ENCODE measurements around the gene PFN1. TPM values are rescaled to one million over a fixed set of nuclear protein-coding genes. Genes with fewer than 3 reads are reported as not detected.
"Not testable (repeated sequence)": the region's sequence is repeated elsewhere in the genome, so short reads cannot be mapped to it uniquely, and the experiment has no call there.

PFN1 gene
- total RNA-seq, 1 experiment from 2014 or later = 563 TPM

GRCh38 chr17:4934173-4934979 lies 14.0 kb downstream of the PFN1 start:
- peak; percentile 64 for DNase-seq (ENCODE audit: low spot score)
- in situ Hi-C loops (cut with HindIII; ENCODE audit: low sequenced_read_pairs) = no loop called here

- DNase-seq (ENCODE audit: low spot score) = no peak
- in situ Hi-C loops (cut with HindIII; ENCODE audit: low sequenced_read_pairs) = no loop called here
These were observed 14.7 kb downstream of the PFN1 start for GRCh38 chr17:4933646-4934045.

- DNase-seq (ENCODE audit: low spot score) = no peak
- in situ Hi-C loops (cut with HindIII; ENCODE audit: low sequenced_read_pairs) = no loop called here
These were observed 15.6 kb downstream of the PFN1 start for GRCh38 chr17:4932756-4933155.

GRCh38 chr17:4931963-4932362 lies 16.4 kb downstream of the PFN1 start, which contains the start of gene GP1BA:
GP1BA (plus strand) TSS chr17:4932277; CDS start chr17:4932605, 328 bp downstream.
- in situ Hi-C loops (cut with HindIII; ENCODE audit: low sequenced_read_pairs) = no loop called here
- DNase-seq (ENCODE audit: low spot score) = no peak

GRCh38 chr17:4928881-4929280 lies 19.4 kb downstream of the PFN1 start:
- in situ Hi-C loops (cut with HindIII; ENCODE audit: low sequenced_read_pairs) = no loop called here
- DNase-seq (ENCODE audit: low spot score) = no peak

- in situ Hi-C loops (cut with HindIII; ENCODE audit: low sequenced_read_pairs); DNase-seq (ENCODE audit: low spot score): not testable (repeated sequence)
These were observed 21.6 kb downstream of the PFN1 start for GRCh38 chr17:4926577-4927335.

- in situ Hi-C loops (cut with HindIII; ENCODE audit: low sequenced_read_pairs) = no loop called here
- no peak for DNase-seq (ENCODE audit: low spot score)
These were observed 27.0 kb downstream of the PFN1 start for GRCh38 chr17:4921320-4921719.

- in situ Hi-C loops (cut with HindIII; ENCODE audit: low sequenced_read_pairs) = no loop called here
- DNase-seq (ENCODE audit: low spot score) = no peak
These were observed 27.8 kb downstream of the PFN1 start for GRCh38 chr17:4920351-4921048.

- DNase-seq (ENCODE audit: low spot score) = no peak
- in situ Hi-C loops (cut with HindIII; ENCODE audit: low sequenced_read_pairs) = no loop called here
These were observed 28.8 kb downstream of the PFN1 start for GRCh38 chr17:4919511-4920047.

- in situ Hi-C loops (cut with HindIII; ENCODE audit: low sequenced_read_pairs); DNase-seq (ENCODE audit: low spot score): not testable (repeated sequence)
These were observed 33.8 kb downstream of the PFN1 start for GRCh38 chr17:4914551-4914950.

- in situ Hi-C loops (cut with HindIII; ENCODE audit: low sequenced_read_pairs) = no loop called here
These were observed 34.3 kb downstream of the PFN1 start for GRCh38 chr17:4913994-4914393.

GRCh38 chr17:4908711-4909496 lies 39.4 kb downstream of the PFN1 start:
- peak; percentile 80 for DNase-seq (ENCODE audit: low spot score)
- in situ Hi-C loops (cut with HindIII; ENCODE audit: low sequenced_read_pairs) = no loop called here

More at GRCh38 chr17:4913994-4914393, 34.3 kb downstream of the PFN1 start:
- DNase-seq (ENCODE audit: low spot score) = no peak

GRCh38 chr17:4908301-4908700 lies 40.0 kb downstream of the PFN1 start:
- no peak for DNase-seq (ENCODE audit: low spot score)
- in situ Hi-C loops (cut with HindIII; ENCODE audit: low sequenced_read_pairs) = no loop called here

- in situ Hi-C loops (cut with HindIII; ENCODE audit: low sequenced_read_pairs); DNase-seq (ENCODE audit: low spot score): not testable (repeated sequence)
These were observed 41.7 kb downstream of the PFN1 start for GRCh38 chr17:4906642-4907041.

GRCh38 chr17:4903051-4903818 lies 45.1 kb downstream of the PFN1 start, which contains the start of gene CHRNE:
CHRNE (minus strand) TSS chr17:4903098; CDS start chr17:4903063, 35 bp downstream.
- in situ Hi-C loops (cut with HindIII; ENCODE audit: low sequenced_read_pairs) = no loop called here
- DNase-seq (ENCODE audit: low spot score) = peak; percentile 90

- in situ Hi-C loops (cut with HindIII; ENCODE audit: low sequenced_read_pairs) = no loop called here
These were observed 45.8 kb downstream of the PFN1 start for GRCh38 chr17:4902540-4902939.

GRCh38 chr17:4901648-4902344 lies 46.5 kb downstream of the PFN1 start:
- peak; percentile 19 for DNase-seq (ENCODE audit: low spot score)
- in situ Hi-C loops (cut with HindIII; ENCODE audit: low sequenced_read_pairs) = no loop called here

More at GRCh38 chr17:4902540-4902939, 45.8 kb downstream of the PFN1 start:
- no peak for DNase-seq (ENCODE audit: low spot score)

Data from G401 (cell line).